Neural progenitor cell (in vitro differentiated cells): ENCODE data around the gene FLII.

Source experiments
- EZH2 ChIP-seq: fragments of 200-600 bp; sonication (generic); IDR thresholded peaks from 2 replicates; pipeline ENCODE4 v1.6.1; 2017; ENCODE audit warnings: antibody characterized with exemption, mild to moderate bottlenecking, moderate library complexity
- EZH2phosphoT487 ChIP-seq: fragments of 200-600 bp; sonication (generic); IDR thresholded peaks from 2 replicates; pipeline ENCODE4 v1.6.1; 2017; ENCODE audit warnings: antibody characterized with exemption
- TF ChIP-seq, protein P1 (sequence below): fragments of 200-600 bp; sonication (generic); IDR thresholded peaks from 2 replicates; pipeline ENCODE4 v1.5.1; 2017; ENCODE audit warnings: antibody characterized with exemption, mild to moderate bottlenecking

DNA sequence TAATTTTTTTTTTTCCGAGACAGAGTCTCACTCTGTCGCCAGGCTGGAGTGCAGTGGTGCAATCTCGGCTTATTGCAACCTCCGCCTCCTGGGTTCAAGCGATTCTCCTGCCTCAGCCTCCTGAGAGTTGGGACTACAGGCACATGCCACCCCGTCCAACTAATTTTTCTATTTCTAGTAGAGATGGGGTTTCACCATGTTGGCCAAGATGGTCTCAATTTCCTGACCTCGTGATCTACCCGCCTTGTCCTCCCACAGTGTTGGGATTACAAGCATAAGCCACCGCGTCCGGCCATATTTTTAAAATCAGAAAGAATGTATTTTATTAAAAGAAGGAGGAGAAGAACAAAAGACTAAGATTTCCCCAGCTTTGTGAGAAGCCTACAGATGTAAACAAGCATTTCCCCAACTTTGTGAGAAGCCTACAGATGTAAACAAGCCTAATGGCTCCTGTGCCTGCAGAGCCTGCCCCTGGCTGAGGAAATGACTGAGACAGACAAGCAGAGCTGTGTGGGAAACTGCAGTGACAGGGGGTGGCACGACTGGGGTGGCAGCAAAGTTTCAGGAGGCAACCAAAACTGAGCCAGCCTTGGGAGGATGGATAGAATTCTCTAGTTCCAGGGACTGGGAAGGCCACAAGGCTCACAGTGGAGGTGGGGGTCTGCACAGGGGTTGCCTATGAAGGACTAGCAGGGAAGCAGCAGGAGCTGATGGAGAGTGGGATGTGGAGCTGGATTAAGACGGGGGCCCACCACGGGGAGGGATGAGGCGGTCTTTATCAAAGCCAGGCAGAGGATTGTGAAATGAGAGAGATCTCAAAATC, 33.4 kb upstream of the FLII start:
- TF ChIP-seq, protein P1, sequence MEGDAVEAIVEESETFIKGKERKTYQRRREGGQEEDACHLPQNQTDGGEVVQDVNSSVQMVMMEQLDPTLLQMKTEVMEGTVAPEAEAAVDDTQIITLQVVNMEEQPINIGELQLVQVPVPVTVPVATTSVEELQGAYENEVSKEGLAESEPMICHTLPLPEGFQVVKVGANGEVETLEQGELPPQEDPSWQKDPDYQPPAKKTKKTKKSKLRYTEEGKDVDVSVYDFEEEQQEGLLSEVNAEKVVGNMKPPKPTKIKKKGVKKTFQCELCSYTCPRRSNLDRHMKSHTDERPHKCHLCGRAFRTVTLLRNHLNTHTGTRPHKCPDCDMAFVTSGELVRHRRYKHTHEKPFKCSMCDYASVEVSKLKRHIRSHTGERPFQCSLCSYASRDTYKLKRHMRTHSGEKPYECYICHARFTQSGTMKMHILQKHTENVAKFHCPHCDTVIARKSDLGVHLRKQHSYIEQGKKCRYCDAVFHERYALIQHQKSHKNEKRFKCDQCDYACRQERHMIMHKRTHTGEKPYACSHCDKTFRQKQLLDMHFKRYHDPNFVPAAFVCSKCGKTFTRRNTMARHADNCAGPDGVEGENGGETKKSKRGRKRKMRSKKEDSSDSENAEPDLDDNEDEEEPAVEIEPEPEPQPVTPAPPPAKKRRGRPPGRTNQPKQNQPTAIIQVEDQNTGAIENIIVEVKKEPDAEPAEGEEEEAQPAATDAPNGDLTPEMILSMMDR: no peak
- no peak for TF ChIP-seq EZH2phosphoT487
- no peak for TF ChIP-seq EZH2
